SKM-1 treated with dmso at 0.1 percent for 144 hours (cell line): Measurements from ENCODE around the gene CEP170.
A peak's percentile ranks its signal among the peaks of the same experiment; 100 is the strongest.
"Not testable (repeated sequence)": the region's sequence is repeated elsewhere in the genome, so short reads cannot be mapped to it uniquely, and the experiment has no call there.

Experiments used
- DNase-seq: peaks from one replicate; lab custom pipeline; 2025; ENCODE audit not compliant: unreplicated experiment; lab: John Stamatoyannopoulos, UW

The CEP170 gene

DNA sequence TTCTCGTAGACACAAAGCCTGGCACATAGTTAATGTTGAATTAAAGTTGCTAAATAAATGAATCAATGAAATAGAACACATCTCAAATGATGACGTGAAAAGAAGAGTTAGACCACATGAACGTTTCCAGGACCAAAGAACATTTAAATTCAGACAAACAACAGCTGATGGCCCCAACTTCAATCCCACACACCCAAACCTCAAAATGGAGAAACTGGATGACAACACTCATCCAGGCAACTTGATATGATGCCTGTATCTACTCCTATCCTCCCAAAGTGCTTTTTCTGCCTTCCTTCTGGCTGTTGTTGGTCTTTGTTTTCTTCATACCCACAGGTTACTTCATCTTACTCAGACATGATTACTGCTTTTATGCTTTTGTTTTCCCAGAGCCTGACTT lies 71.9 kb downstream of the CEP170 start:
- not testable (repeated sequence) for DNase-seq

DNA sequence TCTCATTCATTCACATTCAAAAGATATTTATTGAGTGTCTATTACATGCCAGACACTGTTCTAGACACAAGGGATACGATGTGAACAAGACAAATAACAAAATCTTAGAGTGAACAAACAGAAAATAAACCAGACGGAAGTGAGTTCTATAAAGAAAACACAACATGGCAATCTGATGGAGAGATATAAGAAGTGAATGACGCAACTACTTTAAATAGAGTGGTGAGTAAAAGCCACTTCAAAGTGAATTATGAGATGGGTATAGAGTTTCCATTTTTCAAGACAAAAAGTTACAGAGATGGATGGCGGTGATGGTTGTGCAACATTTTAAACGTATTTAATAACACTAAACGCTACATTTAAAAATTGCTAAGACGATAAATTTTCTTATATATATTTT lies 75.4 kb downstream of the CEP170 start:
- DNase-seq = no peak

DNA sequence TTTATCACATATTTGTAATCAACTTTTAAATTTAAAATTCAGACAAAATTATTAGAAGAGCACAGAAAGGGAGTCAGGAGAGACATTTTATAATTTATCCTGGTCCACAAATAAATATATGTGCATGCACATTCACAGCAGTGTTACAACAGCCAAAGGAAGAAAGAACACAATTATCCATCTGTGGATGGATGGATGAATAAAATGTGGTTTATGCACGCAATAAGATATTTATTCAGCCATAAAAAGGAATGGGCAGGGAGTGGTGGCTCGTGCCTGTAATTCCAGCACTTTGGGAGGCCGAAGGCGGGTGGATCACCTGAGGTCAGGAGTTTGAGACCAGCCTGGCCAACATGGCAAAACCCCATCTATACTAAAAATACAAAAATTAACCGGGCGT lies 77.3 kb downstream of the CEP170 start:
- not testable (repeated sequence) for DNase-seq

DNA sequence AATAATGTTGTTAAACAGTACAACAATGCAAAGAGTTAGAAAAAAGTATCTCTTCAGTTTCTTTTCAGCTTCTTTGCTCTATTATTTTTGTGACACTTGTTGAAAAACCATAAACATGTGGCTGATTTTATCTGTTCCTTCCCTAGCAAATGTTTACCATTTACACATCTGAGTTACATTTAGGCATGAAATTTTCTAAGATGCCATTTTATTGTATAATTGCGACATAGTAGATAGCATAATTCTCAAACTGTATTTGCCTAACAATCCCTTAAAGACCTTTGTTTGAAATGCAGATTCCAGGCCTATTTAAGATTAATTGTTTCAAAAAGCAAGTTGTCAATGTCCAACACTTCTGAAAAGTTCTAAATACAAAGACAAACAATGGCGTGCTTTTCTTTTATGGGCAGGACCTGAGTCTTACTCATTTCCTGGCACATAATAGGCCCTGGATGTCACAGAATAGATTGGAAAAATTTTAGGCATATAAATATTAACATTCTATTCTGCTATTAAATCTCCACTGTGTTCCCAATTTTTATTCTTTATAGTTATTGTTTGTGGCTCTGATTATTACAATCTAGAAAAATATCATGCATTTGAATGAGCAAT lies 81.2 kb downstream of the CEP170 start:
- not testable (repeated sequence) for DNase-seq

DNA sequence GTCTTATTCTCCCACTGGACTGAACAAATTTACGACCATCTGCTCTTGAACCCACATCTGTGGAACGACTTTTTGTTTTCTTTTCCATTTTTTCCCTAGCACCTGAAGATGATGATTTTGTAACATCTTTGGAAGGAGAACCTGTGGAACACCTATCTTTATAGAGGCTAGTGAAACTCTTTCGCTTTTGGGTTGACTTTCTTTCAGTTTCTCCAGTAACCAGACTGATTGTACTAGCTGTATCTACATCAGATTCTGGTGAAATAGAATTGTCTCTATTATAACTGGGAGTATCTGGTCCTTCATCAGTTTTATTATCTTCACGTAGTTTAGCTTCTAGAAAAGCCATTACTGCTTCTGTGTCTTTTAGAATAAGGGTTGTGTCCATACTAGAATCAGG lies 90.2 kb downstream of the CEP170 start:
- DNase-seq = not testable (repeated sequence)

DNA sequence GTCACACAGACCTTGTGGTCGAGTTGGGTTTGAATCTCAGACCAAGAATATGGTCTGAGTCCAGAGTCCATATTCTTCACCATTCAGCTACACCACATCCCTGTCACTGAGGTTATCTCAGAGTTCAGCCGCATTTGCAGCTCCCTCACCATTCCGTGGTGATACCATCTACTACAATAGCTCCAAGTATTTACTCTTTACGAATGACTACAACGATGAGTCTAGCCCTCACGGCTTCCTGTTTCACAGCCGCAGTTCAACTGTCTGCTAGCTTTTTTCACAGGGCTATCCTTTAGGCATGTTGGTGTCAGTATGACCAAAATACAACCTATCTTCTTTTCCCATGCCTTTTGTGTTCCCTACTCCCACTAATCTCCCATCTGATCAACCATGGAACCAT lies 104.2 kb downstream of the CEP170 start:
- not testable (repeated sequence) for DNase-seq

DNA sequence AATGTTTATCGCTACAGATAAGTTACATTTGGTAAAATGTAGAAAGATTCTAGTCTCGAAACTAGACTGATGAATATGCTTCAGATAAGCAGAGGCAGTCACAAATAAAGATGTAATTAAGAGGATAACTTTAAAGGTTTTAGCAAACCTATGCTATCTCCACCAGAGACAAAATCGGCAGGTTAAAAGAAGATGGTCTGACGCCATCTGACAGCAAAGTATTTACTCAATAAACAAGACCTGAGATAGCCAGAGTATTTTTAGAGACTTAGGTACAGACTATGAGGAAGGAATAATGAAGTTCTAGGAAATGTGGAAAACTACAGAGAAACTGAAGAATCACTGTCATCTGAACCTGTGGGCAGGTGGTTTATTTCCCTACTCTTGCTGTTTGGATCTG lies 106.0 kb downstream of the CEP170 start:
- not testable (repeated sequence) for DNase-seq

DNA sequence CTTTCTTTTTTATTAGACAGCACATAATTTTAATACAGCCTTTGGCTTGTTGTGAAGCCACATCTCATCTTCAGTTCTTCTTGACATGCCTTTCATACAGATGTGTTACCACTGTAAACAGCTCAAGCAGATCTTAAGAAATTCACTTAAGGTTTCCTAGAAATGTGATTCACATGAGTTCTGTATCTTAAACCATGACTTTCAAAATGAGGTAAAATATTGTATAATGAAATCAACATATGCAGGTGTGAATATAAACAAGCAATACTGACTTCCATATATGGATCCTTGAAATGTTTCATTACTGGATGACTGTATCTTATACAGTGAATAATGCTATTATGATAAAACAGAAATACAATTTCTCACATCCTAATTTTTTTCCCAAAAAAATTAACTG lies 107.7 kb downstream of the CEP170 start:
- not testable (repeated sequence) for DNase-seq

DNA sequence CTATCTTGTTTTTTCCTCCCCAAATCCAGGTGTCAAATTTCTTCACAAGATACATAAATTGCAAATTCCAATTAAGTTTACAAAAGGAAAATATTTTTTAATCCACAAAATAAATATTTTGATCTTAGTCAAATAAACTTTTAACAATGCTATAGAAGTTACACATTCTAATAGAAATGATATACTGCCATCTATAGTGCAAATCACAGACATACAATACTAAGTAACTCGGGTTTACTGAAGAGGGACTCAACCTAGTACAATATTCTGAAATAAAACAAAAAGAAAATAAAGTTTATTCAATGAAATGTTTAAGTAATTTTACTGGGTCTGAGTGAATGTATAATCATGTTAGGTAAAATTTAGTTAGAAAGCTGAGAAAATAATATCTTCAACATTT lies 114.6 kb downstream of the CEP170 start:
- not testable (repeated sequence) for DNase-seq

DNA sequence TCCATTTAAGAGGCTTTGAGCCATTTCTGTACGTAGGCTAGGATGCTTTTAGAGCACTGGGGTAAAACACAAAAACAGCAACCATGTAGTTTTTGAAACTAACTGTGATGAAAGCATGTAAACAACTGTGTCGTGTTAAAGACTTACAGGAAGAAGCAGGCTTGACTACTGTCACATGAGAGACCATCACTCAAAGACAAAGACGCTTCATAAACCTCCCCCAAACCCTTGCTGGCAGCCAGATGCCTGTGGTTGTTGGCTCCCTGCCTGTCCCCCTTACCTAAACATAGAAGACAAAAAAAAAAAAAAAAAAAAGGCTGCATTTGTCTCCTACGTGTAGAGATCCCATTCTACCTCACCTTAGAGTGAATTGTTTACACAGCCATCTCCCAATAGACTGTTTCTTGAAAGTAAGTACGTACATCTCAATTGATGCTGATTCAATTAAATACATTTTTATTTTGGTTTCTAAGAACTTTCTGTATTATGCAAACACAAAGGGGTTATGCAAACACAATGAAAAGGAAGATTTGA lies 132.1 kb downstream of the CEP170 start:
- DNase-seq = not testable (repeated sequence)

DNA sequence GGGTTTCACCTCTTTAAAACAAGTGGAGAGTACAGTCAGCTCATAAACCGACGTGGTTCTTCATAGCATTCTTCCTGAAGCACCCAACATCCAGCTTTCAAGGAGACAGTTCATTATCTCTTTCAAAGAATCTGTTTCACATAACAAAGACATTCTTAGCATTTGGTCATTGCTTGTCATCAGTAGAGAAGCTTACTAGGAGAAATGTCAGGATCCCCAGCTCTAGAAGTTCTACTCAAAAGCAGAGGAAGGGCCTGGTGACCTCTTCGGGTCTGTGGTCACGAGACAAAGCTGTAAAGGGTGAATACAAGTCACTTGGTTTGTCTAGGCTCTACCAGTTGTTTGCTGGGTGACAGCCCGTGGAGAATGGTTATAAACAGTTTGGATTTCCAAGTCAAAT lies 133.1 kb downstream of the CEP170 start:
- DNase-seq = not testable (repeated sequence)

DNA sequence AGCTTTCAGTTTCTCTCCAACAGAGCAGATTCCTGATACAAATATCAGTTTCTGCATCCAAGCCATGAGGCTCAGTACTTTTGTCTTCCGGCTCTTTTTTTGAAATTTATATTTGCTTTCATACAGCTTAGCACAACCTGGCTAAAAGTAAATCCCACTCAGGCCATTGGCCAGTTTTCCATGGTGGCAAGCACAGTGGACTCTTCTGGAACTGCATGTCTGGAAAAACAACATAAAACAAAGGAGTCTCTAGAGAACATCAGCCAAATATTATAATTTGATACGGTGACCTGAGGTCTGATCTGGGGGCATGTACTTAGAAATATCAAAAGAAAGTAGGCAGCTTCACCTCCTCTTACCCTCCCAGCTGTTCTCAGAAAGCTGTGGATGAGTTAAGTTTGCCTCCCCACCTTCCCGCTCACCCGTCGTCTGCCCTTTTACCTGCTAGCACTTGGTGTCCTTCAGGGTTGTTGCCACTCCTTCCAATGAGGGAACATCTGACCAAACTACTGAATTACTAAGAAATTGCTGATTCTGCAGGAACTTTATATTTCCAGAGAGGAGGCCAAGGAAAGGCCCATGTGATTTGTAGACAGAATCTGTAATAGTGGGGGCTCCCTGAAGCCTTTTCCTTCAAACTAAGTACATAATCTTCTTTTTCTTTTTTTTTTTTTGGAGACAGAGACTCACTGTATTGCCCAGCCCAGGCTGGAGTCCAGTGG lies 136.3 kb downstream of the CEP170 start:
- DNase-seq = not testable (repeated sequence)

DNA sequence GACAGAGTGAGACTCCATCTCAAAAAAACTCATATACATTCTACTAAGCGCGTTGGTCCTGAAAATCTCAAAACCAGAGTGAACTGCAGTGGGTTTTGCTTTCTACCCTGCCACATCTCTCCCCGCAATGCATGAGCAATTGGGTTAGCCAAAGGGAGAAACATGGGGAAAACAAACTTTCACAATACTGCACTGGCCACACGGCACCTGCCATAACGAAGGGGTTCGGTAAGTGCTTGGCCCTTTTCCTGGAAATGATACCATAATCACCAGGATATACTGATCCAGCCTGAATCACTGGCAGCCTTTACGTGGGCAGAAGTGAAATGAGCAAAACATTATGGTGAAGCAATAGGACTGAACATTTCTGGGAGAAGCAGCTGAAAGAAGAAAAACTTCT lies 138.9 kb downstream of the CEP170 start:
- not testable (repeated sequence) for DNase-seq

DNA sequence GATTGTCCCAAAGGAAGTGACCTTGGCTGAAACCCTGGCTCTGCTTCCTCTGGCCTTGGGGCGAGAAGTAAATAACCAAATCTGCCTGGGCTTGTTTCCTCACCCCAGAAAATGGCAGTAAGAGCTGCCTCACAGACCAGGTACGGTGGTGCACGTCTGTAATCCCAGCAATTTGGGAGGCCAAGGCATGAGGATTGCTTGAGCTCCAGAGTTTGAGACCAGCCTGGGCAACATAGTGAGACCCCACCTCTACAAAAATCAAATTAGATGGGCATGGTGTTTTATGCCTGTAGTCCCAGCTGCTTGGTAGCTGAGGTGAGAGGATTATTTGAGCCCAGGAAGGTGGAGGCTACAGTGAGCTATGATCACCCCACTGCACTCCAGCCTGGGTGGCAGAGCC lies 140.3 kb downstream of the CEP170 start:
- DNase-seq = not testable (repeated sequence)

DNA sequence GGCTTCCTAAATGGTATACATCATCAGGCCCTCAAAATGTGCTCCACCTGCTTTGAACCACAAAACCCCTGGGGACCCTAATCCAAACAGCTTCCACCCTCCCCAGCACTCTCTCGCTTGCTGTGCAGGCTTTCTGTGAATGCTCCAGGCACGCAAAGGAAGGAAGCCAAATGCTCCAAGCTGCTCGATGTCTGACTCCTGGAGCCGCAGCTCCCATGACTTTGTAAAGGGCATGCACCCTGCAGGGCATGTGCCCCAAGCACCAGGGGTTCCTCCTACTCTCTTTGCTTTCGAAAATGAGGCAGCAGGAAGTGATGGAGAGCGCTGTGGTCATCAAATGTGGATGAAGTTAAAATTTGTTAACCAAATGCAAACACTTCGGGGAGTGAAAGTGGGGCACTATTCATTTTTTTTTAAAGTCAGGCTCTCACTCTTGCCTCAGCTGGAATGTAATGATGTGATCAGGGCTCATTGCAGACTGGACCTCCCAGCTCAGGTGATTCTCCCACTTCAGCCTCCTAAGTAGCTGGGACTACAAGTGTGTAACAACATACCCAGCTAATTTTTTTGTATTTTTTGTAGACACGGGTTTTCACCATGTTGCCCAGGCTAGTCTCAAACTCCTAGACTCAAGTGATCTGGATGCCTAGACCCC lies 140.9 kb downstream of the CEP170 start:
- DNase-seq = not testable (repeated sequence)

DNA sequence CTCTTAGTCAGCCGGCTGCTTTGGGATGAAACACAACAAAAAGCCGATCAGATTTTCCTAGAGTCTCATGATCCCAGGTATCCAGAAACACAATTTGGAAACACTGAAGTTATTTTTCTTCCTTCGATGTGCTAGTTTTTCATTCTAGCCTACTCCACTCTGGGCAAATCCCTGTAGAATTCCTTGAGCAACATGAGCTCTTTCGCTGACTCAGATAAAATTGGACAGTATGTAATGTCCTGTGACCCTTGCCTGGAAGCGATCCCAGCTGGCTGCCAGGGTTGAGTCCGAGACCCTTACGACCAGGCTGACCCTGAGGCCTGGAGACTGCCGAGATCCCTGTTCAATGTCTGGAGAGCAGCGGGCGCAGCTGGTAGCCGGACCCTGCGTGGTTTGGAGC lies 147.9 kb downstream of the CEP170 start:
- DNase-seq = not testable (repeated sequence)

DNA sequence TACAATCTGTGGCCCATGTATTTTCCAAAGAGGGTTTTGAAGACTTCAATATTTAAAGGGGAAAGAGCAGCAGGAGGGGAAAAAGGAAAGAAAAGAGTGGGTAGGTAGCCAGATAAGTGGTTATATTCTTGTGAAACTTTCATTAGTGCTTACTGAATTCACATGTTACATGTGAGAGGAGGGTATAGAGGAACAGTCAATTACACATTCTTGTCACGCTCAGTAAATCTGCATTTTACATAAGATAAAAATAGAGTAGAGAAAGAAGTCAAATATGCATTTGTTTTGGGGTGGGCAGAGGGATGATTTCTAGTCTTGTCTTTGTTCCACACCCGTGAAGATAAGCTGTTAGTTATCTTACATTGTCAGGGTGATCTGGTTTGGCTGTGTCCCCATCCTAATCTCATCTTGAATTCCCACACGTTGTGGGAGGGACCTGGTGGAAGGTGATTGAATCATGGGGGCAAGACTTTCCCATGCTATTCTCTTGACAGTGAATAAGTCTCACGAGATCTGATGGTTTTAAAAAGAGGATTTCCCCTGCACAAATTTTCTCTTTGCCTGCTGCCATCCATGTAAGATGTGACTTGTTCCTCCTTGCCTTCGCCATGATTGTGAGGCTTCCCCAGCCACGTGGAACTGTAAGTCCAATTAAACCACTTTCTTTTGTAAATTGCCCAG lies 149.3 kb downstream of the CEP170 start:
- DNase-seq = not testable (repeated sequence)

DNA sequence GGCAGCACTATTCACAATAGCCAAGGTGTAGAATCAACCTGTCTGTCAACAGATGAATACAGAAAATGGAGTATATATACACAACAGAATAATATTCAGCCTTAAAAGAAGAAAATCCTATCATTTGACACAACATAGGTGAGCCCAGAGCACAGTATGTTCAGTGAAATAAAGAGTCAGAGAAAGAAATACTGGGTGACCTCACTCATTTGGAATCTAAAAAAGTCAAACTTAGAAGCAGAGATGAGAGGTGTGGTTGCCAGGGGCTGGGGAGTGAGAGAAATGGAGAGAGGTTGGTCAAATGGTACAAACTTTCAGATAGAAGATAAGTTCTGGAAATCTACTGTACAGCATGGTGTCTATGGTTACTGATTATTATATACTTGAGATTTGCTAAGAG lies 150.0 kb downstream of the CEP170 start:
- not testable (repeated sequence) for DNase-seq

DNA sequence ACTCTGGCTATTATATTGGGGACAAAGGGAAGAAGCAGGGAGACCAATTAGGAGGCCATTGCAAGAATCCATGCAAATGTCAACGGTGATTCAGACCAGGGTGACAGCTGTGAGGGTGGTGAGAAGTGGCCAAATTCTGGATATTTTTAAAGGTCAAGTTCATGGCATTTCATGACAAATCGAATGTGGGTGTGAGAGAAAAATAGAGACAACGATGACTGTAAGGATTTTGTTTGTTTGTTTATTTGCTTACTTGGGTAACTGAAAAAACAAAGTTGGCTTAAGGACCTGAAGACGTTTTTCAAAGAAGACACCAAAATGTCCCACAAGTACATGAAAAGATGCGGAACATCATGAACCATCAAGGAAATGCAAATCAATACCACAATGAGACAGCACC lies 150.6 kb downstream of the CEP170 start:
- not testable (repeated sequence) for DNase-seq

DNA sequence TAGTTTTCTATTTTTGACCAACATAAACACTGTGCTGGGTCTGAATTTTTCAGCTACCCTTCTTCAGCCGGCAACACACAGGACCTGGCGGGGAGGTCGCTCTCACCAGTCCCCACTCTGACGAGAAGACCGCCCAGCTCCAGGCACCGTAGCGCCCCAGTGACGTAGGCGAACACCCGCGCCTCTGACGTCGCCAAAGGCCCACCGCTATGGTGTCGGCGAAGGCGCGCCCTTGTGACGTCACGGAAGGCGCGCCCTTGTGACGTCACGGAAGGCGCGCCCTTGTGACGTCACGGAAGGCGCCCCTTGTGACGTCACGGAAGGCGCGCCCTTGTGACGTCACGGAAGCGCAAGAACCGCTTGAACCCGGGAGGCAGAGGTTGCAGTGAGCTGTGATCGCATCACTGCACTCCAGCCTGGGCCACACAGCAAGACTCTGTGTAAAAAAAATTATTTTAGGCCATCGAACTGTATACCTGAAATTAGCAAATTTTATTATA lies 153.5 kb downstream of the CEP170 start:
- peak; percentile 39 for DNase-seq

DNA sequence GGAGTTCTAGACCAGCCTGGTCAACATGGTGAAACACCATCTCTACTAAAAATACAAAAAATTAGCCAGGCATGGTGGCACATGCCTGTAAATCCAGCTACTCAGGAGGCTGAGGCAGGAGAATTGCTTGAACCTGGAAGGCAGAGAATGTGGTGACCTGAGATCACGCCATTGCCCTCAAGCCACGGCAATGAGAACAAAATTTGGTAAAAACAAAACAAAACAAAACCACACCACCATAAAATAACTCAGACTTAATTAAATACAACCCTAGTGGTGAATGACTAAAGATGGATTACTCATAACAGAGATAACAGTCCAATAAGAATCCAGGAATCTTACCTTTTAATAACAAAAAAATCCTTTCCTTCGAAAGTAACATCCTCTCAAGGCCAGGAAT lies 167.7 kb downstream of the CEP170 start:
- DNase-seq = not testable (repeated sequence)
